ENCODE data around the gene GLP2R.

DNA sequence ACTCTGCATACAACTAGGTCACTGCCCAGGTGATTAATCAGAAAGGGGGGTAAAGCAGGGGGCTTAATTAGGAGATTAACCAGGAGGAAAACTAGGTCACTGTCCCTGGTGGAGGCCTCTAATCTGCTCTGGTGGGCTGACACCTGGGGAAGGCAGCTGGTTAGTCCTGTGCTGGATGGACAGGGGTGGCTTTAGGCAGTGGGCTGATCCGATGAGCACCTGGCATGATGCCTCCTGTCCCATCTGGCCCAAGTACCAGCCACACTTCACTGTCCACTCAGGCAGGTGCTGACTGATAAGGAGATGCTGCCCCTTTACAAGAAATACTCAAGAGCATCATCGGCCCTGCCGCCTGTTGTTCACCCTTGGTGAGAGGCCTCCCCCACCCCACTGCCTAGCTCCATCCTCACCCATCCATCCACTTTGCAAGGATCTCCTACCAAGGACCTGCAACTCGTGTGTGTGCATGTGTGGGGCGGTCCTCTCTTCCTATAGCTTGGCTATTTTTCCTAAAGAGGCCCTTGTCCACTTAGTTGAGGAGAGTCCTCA, 93.2 kb downstream of the GLP2R start:
- TF ChIP-seq EZH2 (IDR thresholded peaks at IDR 0.05; ENCODE audit: insufficient read depth, poor library complexity, severe bottlenecking) (no peak), EZH2phosphoT487 (IDR thresholded peaks at IDR 0.05; ENCODE audit: insufficient read depth, low read depth) (no peak)

Measured in GM23248 (cell line).